Sciatic nerve (tissue), 2 donors: Measurements from ENCODE around the gene KCNQ1. TPM values are rescaled to one million over a fixed set of nuclear protein-coding genes. Genes with fewer than 3 reads are reported as not detected.
"Not testable (repeated sequence)": the region's sequence is repeated elsewhere in the genome, so short reads cannot be mapped to it uniquely, and the experiment has no call there.

Experiments used
- ATAC-seq: fragments of 200-7000 bp; cut with Tn5 transposase; one replicate; pipeline ENCODE4 v1.9.1; 2020; ENCODE audit warnings: mild to moderate bottlenecking, moderate library complexity
- DNase-seq: peaks from one replicate; pipeline ENCODE4 v3.0.0-alpha.2; 2020; ENCODE audit warnings: low spot score
- intact Hi-C: fragments of 100-400 bp; cut with DNase I; formaldehyde crosslinking; loops from one replicate; pipeline ENCODE4 v1.14.2; 2022
- total RNA-seq: library from RNA; stranded (reverse); fragmentation: NEBNext Ultra II Directional; extraction: Animal tissue kit (Norgen Biotek cat#: 25700); gene quantifications from one replicate; pipeline ENCODE4 v1.2.1, GENCODE V29; 2021
- donor health status: DM: no; HTN: no; CAD: no.
- donor health status: DM: no; HTN: no; CAD: no.

The KCNQ1 gene
- total RNA-seq, 1 donor from 2014 or later, result 6.2 TPM

DNA sequence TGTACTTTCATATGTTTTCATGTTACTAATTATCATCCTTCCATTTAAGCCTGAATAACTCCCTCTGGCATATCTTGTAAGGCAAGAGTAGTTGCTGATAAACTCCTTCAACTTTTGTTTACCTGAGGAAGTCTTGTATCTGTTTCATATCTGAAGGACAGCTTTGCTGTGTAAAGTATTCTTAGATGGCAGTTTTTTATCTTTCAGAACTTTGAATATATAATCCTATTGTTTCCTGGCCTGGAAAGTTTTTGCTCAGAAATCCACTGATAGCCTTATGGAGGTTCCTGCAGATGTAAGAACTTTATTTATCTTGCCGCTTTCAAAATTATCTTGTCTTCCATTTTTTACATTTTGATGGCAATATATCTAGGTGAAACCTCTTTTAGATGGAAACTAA lies 185.9 kb downstream of the KCNQ1 start:
- DNase-seq (no peak), ATAC-seq (no peak)
- intact Hi-C loops, result no loop called here

DNA sequence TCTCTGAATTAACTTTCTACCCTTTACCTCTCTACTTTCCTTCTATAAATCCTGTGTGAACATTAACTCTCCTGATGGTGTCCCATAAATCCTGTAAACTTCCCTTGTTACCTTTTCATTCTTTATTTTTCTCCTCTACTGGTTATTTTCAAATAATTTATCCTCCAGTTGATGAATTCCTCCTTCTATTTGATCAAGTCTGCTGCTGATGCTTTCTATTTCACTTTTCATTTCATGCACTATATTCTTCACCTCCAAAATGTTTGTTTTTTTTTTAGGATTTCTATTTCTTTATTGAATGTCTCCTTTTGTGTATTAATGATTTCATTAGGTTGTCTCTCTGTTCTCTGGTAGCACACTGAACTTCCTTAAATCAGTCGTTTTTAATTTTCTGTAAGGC lies 186.4 kb downstream of the KCNQ1 start:
- intact Hi-C loops, result no loop called here
- DNase-seq (no peak), ATAC-seq (no peak)

DNA sequence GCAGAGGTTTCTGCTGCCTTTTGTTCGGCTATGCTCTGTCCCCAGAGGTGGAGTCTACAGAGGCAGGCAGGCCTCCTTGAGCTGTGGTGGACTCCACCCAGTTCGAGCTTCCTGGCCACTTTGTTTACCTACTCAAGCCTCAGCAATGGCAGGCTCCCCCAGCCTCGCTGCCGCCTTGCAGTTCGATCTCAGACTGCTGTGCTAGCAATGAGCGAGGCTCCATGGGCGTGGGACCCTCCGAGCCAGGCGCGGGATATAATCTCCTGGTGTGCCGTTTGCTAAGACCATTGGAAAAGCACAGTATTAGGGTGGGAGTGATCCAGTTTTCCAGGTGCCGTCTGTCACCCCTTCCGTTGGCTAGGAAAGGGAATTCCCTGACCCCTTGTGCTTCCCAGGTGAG lies 195.0 kb downstream of the KCNQ1 start:
- DNase-seq, intact Hi-C loops, ATAC-seq: not testable (repeated sequence)

DNA sequence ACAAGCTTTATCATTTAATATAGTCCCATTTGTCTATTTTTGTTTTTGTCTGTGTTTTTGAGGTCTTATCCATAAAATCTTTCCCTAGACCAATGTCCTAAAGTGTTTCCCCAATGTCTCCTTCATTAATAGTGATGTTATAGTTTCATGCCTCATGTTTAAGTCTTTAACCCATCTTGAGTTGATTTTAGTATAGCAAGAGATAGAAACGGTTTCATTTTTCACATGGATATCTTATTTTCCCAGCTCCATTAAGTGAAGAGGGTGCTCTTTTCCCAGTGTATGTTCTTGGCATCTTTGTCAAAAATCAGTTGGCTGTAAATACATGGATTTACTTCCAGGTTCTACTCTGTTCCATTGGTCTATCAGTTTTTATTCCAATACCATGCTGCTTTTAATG lies 196.8 kb downstream of the KCNQ1 start:
- ATAC-seq, result no peak
- DNase-seq, result no peak
- intact Hi-C loops, result no loop called here

DNA sequence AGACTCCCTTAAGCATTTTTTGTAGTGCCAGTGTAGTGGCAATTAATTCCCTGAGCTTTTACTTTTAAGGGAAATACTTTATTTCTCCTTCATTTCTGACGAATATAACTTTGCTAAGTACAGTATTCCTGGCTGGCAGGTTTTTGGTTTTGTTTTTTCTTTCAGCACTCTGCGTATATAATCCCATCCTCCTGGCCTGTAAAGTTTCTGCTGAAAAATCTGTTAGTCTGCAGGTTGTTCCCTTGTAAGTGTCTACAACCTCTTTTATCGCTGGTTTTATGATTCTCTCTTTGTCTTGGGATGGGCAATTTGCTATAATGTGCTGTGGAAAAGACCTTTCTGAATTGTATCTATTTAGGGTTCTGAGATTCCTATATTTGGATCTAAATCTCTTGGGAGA lies 198.9 kb downstream of the KCNQ1 start:
- no peak for ATAC-seq
- intact Hi-C loops, result no loop called here
- DNase-seq, result no peak

DNA sequence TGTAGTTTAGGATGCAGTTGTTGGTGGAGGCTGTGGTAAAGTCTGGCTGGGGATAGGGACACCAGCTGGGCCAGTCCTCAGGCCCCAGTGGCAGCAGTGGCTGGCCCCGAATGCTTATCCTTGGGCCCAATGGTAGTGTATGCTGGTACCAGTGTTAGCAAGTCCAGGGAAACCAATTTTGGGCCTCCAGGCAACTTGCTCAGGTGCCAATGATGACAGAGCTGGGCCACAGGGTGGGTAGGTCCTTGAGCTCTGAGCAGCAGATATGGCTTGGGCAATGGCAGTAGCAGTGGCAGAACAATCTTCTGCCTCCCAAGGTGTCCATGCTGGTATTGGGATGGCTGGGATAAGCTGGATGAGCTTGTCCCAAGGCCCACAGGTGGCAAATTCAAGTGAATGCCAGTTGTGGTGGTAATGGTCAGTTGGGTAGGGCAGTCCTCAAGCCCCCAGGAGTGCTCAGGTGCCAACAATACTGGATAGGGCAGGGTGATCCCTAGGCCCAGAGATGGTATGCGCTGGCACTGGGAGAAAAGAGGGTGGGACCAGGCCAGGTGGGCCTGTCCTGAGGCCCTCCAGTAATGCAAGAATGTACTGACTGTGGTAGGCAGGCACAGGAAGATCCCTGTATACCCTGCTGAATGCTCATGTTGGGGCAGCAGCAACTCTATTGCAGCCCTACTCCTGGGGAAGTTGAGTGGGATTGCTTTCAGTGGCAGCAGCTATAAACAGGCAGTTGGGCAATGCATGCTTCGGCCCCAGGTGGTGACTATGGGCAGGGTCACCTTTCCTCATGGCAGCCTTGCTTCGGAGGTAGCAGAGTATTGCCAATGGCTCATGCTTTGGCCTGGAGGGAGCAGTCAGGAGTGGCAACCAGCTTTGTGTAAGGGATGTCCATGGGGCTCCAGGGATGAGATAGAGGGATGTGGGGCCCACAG lies 200.3 kb downstream of the KCNQ1 start:
- no peak for ATAC-seq
- intact Hi-C loops, result no loop called here
- no peak for DNase-seq

DNA sequence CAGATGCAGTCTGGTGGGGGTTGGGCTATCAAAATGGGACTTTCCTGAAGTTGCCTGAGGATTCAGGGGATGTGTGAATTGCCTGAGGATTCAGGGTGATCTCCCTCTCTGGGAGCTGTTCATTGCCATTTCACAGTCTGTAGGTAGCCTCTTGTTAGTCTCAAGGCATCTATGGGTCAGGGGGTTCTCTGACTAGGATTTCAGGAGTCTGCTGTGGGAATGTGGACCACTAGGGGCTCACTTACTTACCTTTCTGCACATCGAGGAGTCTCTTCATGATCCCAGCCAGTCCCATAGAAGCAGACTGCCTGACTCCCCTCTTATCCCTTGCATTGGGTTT lies 200.9 kb downstream of the KCNQ1 start:
- DNase-seq, result no peak
- intact Hi-C loops, result no loop called here
- ATAC-seq, result no peak

DNA sequence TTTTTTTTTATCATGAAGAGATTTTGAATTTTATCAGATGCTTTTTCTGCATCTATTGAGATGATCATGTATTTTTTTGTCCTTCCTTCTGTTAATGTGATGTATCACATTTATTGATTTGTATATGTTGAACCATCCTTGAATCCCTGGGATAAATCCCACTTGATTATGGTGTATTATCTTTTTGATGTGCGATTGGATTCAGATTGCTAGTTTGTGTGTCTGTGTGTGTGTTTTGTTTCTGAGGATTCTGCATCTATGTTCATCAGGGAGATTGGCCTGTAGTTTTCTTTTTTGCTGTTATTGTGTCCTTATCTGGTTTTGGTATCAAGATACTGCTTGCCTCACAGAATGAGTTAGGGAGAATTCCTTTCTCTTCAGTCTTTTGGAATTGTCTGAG lies 202.4 kb downstream of the KCNQ1 start:
- intact Hi-C loops, result no loop called here
- DNase-seq, result no peak
- no peak for ATAC-seq

DNA sequence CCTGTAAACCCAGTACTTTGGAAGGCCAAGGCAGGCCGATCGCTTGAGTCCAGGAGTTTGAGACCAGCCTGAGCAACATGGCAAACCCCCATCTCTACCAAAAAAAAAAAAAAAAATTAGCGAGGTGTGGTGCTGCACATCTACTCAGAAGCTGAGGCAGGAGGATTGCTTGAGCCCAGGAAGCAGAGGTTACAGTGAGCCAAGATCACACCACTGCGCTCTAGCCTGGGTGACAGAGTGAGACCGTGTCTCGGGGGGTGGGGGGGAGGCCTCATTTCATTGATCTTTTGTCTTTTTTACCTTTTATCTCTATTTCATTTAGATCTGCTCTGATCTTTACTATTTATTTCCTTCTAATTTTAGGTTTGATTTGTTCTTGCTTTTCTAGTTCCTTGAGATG lies 203.1 kb downstream of the KCNQ1 start:
- intact Hi-C loops, result no loop called here
- DNase-seq (no peak), ATAC-seq (no peak)

DNA sequence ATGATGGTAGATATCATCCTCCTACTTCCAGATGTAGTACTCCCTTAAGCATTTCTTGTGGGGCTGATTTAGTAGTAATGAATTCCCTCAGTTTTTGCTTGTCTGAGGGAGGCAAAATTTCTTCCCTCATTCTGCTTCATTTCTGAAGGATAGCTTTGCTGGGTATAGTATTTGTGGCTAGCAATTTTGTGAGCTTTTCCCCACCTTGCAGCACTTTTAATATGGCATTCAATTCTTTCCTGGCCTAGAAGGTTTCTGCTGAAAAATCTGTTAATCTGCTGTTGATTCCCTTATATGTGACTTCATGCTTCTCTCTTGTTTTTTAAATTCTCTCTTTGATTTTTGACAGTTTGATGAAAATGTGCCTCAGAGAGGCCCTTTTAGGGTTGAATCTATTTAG lies 204.6 kb downstream of the KCNQ1 start:
- no peak for ATAC-seq
- intact Hi-C loops, result no loop called here
- no peak for DNase-seq

DNA sequence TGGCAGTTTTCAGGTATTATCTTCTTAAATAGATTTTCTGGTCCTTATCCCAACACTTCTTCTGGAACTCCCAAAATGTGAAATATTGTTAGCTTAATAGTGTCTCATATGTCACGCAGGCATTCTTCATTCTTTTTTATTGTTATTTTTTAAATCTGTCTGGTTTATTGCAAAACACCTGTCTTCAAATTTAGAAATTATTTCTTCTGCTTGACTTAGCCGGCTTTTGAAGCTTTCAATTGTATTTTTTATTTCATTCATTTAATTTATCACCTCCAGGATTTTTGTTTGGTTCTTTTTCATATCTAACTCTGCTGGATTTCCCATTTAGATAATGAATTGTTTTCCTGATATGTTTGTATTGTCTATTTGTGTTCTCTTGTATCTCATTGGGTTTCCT lies 205.0 kb downstream of the KCNQ1 start:
- ATAC-seq, result no peak
- intact Hi-C loops, result no loop called here
- no peak for DNase-seq

DNA sequence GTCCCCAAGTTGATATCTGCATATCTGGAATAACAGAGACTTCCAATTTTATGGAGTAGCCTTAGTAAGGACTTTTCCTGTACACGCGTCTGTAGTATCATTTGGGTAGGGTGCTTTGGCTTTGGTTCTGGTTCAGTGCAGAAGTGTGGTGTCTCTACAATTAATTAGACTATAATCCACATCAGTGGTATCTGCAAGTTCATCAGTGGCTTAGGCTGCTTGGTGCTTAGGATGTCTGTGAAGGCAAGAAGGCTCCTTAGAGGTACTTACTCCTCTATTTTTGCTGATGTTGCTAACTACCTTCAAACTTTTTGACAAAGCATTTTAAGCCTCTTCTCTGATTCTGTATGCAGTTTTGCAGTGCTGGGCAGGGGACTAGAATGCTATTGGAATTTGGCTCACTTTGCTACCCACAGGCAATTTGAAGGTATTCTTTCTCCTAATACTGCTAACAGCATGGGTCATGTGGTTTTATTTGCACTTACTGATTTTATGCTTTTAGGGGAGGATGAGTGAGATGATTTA lies 205.6 kb downstream of the KCNQ1 start:
- intact Hi-C loops, result no loop called here
- ATAC-seq (no peak), DNase-seq (no peak)

DNA sequence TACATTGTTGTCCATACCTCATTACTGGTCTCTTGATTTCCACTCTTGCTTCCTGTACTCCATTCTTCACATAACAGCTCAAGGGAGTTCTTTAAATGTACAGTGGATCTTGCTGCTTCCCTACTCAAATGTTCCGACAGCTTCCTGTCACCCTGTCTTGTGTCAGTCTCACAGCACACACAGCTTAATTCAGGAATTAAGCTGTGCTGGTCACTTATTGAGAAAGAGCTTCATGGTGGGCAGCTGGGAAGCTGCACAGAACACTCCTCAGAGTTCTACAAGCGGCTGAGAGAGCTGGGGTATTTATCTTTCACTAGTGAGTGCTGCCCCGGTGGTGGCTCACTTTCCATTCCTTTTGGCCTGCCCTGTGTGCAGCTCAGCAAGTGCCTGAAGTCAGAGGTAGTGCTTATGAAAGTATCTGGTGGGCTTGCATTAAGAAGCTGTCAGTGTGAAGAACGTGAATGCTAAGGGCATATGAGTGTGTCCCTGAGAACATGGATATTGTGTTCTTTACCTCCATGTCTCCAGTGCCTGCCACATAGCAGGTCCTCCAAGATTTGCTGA lies 206.3 kb downstream of the KCNQ1 start:
- intact Hi-C loops, result no loop called here
- DNase-seq (no peak), ATAC-seq (no peak)

DNA sequence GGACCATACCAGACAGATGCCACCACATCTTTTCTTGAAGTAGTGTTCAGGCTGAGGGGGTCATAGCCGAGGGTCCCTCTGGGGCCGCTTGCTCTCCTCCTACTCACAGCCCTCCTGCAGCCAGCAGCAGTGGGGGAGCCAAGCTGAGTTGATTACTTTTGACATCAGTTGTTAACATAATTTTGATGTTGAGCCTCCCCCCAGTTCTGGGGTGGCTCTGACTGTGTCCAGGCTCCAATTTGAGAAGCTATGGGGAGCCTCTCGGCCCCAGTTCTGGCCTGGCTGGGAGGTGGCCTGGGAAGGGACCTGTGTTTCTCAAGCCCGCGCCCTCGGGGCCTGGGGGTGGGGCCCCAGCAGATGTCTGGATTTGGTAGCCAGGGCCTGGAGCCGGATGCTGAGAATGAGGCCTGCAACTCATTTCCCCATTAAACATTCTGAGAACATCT lies 207.0 kb downstream of the KCNQ1 start:
- intact Hi-C loops, result no loop called here
- ATAC-seq, result peak; percentile 45
- DNase-seq, result peak; percentile 60

DNA sequence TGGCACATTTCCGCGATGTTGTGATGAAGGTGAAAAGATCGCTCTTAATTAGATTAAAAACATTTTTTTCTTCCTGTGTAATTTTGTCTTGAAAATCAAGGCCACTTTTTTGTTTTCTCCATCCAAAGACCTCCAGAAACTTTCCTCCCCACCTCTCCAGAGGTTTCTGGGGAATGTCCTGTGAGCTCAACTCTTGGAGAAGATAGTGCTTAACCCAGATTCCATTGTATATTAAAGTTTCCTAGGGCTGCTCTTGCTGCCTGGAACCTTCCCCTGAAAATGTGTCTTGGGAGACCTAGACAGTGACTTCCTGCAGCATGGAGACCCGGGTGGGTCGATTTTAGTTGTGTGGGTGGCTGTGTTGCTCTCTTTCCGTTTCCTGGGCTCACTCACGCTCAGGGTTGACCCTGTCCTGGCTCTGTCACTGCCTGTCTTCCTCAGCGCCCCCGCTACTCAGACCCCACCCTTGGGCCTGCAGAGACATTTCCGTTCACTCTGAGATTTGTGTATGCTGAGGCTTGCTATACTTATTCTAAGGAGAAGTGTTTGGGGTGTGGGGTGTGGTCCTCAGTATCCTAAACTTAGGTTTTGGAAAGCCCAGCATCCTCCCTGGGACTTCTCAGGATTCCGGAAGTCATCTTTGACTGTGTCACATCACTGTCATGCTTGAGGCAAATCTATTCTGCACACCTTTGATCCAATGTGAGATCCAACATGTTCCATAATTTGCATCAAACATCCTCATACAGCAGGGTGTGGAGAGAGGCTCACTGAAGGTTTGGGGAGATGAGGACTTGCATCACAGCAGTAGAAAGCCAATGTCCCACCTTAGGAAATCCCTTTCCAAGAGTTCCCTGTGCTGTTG lies 207.8 kb downstream of the KCNQ1 start:
- intact Hi-C loops, result no loop called here
- ATAC-seq (no peak), DNase-seq (no peak)

DNA sequence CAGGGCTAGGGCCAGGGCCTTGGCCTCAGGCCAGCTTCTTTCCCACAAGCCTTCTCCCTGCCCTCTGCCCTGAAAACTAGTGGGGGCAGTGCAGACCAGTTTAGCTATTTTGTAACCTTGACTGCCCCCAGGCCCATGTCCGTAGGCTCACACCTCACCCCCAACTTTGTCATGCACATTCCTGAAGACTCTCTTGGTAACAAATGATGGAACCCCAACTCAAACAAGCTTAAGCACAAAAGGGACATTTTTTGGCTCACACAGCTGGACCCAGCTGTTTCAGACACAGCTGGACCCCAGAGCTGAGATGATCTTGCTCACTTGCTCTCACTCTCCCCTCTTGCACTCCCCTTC lies 208.4 kb downstream of the KCNQ1 start:
- no peak for ATAC-seq
- DNase-seq, result no peak
- intact Hi-C loops, result no loop called here

DNA sequence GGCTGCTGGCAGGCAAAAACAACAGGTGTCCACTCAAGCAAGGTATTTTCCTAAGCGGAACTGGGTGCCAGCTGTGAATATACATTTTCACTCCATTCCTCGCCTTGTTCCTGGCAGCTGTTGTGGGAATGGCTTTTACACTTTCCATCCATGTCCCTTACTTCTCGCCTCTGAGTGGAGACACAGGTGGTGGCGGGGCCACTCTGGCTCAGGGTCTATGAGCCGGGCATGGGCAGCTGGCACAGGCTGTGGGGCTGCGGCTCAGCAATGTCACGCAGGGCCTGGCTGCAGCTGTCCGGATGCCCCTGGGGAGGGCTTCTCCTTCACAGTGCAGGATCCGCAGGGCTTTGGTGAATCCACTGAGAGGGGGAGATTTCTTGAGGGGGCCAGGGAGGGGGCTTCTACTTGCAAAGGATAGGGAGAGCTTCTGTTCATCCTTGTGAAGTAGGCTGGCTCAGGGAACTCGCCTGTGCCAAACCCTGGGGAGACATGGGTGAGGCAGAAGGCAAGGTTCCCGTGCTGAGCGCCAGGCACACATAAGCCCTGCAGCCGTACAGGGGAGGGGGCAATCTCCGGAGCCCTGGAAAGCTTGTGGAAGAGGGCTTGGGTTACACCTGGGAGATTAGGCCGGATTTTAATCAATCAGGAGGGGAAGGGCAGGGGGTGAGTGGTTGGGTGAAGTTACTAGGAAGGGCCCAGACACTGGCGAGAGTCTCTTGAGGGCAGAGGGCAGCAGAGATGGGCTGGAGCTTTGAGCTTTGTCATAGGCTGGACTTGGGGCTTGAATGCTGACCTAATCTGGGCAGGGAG lies 209.3 kb downstream of the KCNQ1 start:
- DNase-seq, result peak; percentile 48
- intact Hi-C loops, result no loop called here
- no peak for ATAC-seq

DNA sequence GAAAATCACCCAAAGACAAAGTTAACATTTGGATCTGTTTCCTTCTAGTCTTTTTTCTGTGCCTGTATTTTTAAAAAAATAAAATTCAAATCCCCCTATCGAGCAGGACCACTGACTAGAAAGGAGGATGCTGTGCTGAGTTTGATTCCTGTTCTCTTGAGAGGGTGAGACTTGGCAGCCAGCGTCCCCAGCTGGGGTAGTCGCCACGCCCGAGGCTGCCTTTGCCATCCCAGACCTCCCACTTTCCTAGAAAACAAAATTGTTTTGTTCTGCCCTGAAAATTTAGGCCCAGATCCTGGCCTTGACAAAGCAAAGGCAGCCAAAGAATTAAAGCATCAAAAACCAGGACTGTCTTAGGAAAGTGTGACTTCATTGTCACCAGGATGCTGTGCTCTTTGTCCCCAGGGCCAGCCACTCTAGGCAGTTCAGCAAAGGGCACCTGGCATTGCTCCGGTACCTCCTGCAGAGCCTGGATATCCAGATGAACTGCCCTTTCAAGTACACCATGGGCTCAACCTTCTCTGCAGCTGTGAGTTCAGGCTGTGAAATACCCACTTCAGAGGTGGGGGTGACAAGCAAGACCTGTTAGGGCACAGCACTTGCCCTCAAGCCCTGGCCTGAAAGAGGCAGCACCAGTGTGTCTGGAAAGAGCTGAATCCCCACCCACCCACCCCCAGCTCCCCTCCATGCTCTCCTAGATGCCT lies 210.4 kb downstream of the KCNQ1 start:
- intact Hi-C loops, result no loop called here
- DNase-seq (no peak), ATAC-seq (no peak)
